ENCODE measurements around the gene ROBO1. TPM values are rescaled to one million over a fixed set of nuclear protein-coding genes. Genes with fewer than 3 reads are reported as not detected.

ROBO1 gene
- total RNA-seq, 1 donor from 2014 or later = 78.0 TPM

DNA sequence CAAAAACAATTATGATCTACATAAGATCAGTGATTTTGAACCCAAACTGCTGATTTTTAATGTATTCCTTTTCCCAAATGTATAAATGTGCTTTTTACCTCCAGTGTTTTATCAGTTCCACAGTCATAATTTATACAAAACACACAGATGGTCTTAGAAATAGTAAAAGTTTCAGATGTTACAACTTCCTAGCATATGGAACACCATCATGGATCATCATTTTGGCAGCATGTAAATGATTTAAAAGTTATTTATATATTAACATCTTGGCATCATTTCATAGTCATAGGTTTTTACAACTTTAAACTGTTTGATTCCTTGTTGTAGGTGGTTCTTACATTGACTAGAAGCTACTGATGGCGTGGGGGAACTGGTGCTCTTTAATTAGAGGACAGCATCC lies 1025.3 kb downstream of the ROBO1 start:
- no peak for DNase-seq (ENCODE audit: low spot score, unreplicated experiment)
- Mint-ChIP-seq H3K4me3 (ENCODE audit: low read depth) (no peak overlapping the region), H3K36me3 (ENCODE audit: insufficient read depth) (peaks cover 6% of the 10 kb centered on the region), H3K27ac (no peak overlapping the region), H3K27me3 (no peaks in the 10 kb centered on the region), H3K9me3 (ENCODE audit: low read depth) (no peaks in the 10 kb centered on the region), H3K4me1 (ENCODE audit: low read depth) (peaks cover 7% of the 10 kb centered on the region)
- TF ChIP-seq, protein P1, sequence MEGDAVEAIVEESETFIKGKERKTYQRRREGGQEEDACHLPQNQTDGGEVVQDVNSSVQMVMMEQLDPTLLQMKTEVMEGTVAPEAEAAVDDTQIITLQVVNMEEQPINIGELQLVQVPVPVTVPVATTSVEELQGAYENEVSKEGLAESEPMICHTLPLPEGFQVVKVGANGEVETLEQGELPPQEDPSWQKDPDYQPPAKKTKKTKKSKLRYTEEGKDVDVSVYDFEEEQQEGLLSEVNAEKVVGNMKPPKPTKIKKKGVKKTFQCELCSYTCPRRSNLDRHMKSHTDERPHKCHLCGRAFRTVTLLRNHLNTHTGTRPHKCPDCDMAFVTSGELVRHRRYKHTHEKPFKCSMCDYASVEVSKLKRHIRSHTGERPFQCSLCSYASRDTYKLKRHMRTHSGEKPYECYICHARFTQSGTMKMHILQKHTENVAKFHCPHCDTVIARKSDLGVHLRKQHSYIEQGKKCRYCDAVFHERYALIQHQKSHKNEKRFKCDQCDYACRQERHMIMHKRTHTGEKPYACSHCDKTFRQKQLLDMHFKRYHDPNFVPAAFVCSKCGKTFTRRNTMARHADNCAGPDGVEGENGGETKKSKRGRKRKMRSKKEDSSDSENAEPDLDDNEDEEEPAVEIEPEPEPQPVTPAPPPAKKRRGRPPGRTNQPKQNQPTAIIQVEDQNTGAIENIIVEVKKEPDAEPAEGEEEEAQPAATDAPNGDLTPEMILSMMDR (IDR thresholded peaks at IDR 0.05; ENCODE audit: unreplicated experiment) = no peak

DNA sequence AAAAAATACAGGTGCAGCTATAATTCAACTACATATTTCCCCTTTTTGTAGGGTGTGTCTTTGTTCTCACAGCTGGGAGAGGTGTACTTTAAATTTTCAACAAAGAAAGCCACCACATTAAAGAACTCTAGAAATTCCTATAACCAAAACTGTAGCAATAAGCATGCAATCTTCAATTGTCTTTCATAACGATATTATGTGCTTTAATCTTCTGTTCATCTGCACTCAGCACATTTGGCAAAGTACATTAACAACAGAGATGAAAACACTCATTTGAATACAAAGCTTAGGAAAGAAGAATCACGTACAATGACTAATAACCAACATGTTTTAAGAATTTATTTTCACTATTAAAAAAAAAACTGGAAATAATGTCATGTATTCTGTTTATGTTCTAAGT lies 1025.8 kb downstream of the ROBO1 start:
- no peak overlapping the region for H3K27ac Mint-ChIP-seq
- H3K27me3 Mint-ChIP-seq = no peaks in the 10 kb centered on the region
- peaks cover 6% of the 10 kb centered on the region for H3K36me3 Mint-ChIP-seq (ENCODE audit: insufficient read depth)
- TF ChIP-seq, protein P1 (IDR thresholded peaks at IDR 0.05; ENCODE audit: unreplicated experiment) = no peak
- H3K9me3 Mint-ChIP-seq (ENCODE audit: low read depth) = no peaks in the 10 kb centered on the region
- H3K4me1 Mint-ChIP-seq (ENCODE audit: low read depth) = peaks cover 7% of the 10 kb centered on the region
- no peak overlapping the region for H3K4me3 Mint-ChIP-seq (ENCODE audit: low read depth)
- DNase-seq (ENCODE audit: low spot score, unreplicated experiment) = no peak

DNA sequence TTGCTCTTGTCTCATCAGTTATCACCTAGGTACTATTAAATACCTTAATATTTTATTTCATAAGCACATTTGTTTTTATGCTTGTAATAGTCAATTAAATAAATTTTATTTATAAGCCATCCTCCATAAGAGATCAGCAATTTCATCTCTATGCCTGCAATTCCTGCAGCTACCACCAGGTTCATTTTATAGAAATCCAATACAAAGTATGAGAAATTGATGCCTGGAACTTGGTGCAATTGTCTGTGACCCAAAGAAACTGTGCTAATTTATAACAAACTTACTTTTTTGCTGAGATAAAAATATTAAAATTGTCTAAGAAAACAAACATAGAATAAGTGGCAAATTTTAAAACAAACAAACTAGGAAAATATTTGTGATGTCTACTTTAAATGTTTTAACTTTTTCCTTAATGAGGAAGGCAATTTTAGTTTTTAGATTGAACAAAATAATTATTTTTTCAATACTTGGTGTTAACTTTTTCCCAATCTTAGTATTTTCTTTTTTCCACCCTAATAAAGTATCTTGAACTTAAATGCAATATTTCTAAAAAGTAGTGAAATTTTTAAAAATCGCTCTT lies 1026.6 kb downstream of the ROBO1 start:
- H3K27ac Mint-ChIP-seq = no peak overlapping the region
- H3K27me3 Mint-ChIP-seq = no peaks in the 10 kb centered on the region

DNA sequence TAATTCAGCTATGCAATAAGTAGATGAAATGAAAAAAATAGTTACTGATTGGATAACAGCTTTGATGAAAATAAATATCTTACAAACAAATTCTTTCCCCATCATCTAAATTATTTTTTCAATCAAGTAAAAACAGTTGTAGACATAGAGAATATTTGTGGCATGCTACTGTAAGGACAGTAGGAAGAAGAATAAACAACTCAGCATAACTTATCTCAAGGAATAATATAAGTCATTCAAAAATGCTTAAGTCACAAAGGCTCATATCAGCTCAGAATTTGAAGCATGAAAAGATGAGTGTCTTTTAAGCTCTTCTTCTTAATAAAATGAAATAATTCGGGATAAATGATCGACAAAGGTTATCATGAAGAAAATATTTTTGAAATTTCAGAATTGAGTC lies 1029.0 kb downstream of the ROBO1 start:
- DNase-seq (ENCODE audit: low spot score, unreplicated experiment) = no peak
- Mint-ChIP-seq H3K36me3 (ENCODE audit: insufficient read depth) (peaks cover 1% of the 10 kb centered on the region), H3K4me1 (ENCODE audit: low read depth) (no peaks in the 10 kb centered on the region), H3K4me3 (ENCODE audit: low read depth) (no peak overlapping the region), H3K27ac (no peak overlapping the region), H3K9me3 (ENCODE audit: low read depth) (no peaks in the 10 kb centered on the region), H3K27me3 (no peaks in the 10 kb centered on the region)
- TF ChIP-seq, protein P1 (IDR thresholded peaks at IDR 0.05; ENCODE audit: unreplicated experiment) = no peak

More for the DNA sequence above, 1026.6 kb downstream of the ROBO1 start:
- Mint-ChIP-seq H3K4me1 (ENCODE audit: low read depth) (peaks cover 7% of the 10 kb centered on the region), H3K36me3 (ENCODE audit: insufficient read depth) (peaks cover 5% of the 10 kb centered on the region), H3K4me3 (ENCODE audit: low read depth) (no peak overlapping the region), H3K9me3 (ENCODE audit: low read depth) (no peaks in the 10 kb centered on the region)
- TF ChIP-seq, protein P1 (IDR thresholded peaks at IDR 0.05; ENCODE audit: unreplicated experiment) = peak; percentile 69
- no peak for DNase-seq (ENCODE audit: low spot score, unreplicated experiment)

DNA sequence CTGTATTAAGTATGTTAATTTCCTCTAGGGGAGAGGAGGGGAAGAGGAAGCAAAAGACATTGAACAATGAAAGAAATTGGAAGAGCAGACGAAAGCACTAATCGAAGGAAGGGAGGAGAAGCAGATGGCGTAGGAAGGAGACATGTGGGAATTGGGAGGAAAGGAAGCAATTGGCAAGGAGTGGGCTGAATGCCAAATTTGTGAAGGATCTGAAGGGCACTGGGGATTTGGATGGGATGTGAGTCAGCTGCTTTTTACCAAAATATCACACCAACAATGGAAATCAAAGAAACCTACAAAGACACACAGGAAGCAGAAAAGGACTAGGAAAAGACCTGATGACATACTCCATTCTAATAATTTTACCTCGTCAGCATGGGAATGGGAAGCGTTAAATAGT lies 1029.8 kb downstream of the ROBO1 start:
- H3K9me3 Mint-ChIP-seq (ENCODE audit: low read depth) = no peaks in the 10 kb centered on the region
- H3K36me3 Mint-ChIP-seq (ENCODE audit: insufficient read depth) = no peaks in the 10 kb centered on the region
- no peak for DNase-seq (ENCODE audit: low spot score, unreplicated experiment)
- no peaks in the 10 kb centered on the region for H3K4me1 Mint-ChIP-seq (ENCODE audit: low read depth)
- no peak overlapping the region for H3K27ac Mint-ChIP-seq
- H3K27me3 Mint-ChIP-seq = no peaks in the 10 kb centered on the region
- TF ChIP-seq, protein P1 (IDR thresholded peaks at IDR 0.05; ENCODE audit: unreplicated experiment) = no peak
- no peak overlapping the region for H3K4me3 Mint-ChIP-seq (ENCODE audit: low read depth)
